Measurements from ENCODE around the gene TOMM40L.

TOMM40L gene

GRCh38 chr1:161225534-161226319 lies at the start of gene TOMM40L:
Gene TOMM40L, plus strand, starts transcription at chr1:161226060. Its CDS starts 430 bp downstream, at chr1:161226490.
- no peaks in the 10 kb centered on the region for H3K9me3 Mint-ChIP-seq
- peak within 1 kb of the TSS; percentile 55 to 87 (median 83) for H3K27ac Mint-ChIP-seq
- peaks cover 4% of the 10 kb centered on the region for H3K27me3 Mint-ChIP-seq (ENCODE audit: low read depth)
- TF ChIP-seq, protein P1, sequence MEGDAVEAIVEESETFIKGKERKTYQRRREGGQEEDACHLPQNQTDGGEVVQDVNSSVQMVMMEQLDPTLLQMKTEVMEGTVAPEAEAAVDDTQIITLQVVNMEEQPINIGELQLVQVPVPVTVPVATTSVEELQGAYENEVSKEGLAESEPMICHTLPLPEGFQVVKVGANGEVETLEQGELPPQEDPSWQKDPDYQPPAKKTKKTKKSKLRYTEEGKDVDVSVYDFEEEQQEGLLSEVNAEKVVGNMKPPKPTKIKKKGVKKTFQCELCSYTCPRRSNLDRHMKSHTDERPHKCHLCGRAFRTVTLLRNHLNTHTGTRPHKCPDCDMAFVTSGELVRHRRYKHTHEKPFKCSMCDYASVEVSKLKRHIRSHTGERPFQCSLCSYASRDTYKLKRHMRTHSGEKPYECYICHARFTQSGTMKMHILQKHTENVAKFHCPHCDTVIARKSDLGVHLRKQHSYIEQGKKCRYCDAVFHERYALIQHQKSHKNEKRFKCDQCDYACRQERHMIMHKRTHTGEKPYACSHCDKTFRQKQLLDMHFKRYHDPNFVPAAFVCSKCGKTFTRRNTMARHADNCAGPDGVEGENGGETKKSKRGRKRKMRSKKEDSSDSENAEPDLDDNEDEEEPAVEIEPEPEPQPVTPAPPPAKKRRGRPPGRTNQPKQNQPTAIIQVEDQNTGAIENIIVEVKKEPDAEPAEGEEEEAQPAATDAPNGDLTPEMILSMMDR (IDR thresholded peaks at IDR 0.05; ENCODE audit: unreplicated experiment in 3 of 3) = peak; percentile 35 to 51 (median 35)
- peak within 1 kb of the TSS; percentile 94 to 100 (median 96) for H3K4me3 Mint-ChIP-seq
- peaks cover 8% of the 10 kb centered on the region for H3K36me3 Mint-ChIP-seq (ENCODE audit: low read depth)
- H3K4me1 Mint-ChIP-seq = peaks cover 24% of the 10 kb centered on the region

DNA sequence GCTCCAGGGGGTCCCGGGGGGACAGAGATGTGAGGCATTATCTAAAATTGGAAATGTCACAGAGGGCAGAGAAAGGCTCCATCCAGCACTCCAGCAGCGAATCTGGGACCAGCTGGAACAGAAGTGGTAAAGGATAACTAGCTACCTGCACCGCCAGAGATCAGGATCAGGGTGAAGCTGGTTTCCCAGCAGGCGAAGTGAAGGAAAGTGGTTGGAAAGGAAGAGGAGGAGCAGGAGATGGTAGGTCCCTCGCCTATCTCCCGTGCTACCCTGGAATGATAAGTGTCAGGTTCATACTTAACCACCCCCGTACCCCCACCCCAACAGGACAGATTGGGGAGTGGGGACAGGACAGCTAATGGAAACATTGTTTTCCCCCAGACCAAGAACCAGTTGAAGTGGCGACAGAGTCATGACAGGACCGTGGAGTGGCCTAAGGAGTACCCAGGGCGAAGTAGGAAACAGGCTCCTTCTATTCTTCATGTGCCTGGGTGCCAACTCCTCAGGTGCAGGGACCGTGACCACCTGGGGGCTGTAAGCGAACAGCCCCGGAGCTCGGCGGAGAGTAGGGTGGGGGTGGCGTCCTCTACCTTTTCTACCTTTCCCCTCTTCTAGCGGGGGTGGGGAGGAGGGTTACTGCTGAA lies 49.3 kb upstream of the TOMM40L start:
- Mint-ChIP-seq H3K27ac (peak overlapping the region; percentile 81 to 99 (median 96)), H3K27me3 (ENCODE audit: low read depth) (no peaks in the 10 kb centered on the region), H3K4me1 (peaks cover 44% of the 10 kb centered on the region), H3K9me3 (no peaks in the 10 kb centered on the region), H3K4me3 (peak overlapping the region; percentile 98 to 100 (median 100)), H3K36me3 (ENCODE audit: low read depth) (peaks cover 37% of the 10 kb centered on the region)
- TF ChIP-seq, protein P1 (IDR thresholded peaks at IDR 0.05; ENCODE audit: unreplicated experiment in 3 of 3) = no peak

- TF ChIP-seq, protein P1 (IDR thresholded peaks at IDR 0.05; ENCODE audit: unreplicated experiment in 3 of 3) = no peak
- no peaks in the 10 kb centered on the region for H3K27me3 Mint-ChIP-seq (ENCODE audit: low read depth)
- H3K4me3 Mint-ChIP-seq = peak within 1 kb of the TSS; percentile 98 to 100 (median 100)
- H3K9me3 Mint-ChIP-seq = no peaks in the 10 kb centered on the region
- H3K4me1 Mint-ChIP-seq = peaks cover 44% of the 10 kb centered on the region
- H3K27ac Mint-ChIP-seq = peak within 1 kb of the TSS; percentile 81 to 99 (median 96)
- H3K36me3 Mint-ChIP-seq (ENCODE audit: low read depth) = peaks cover 31% of the 10 kb centered on the region
Observed at GRCh38 chr1:161177112-161177935, 48.5 kb upstream of the TOMM40L start, which contains the start of gene B4GALT3. Gene B4GALT3, minus strand, starts transcription at chr1:161177507. Its CDS starts 1,447 bp downstream, at chr1:161176060.

- TF ChIP-seq, protein P1 (IDR thresholded peaks at IDR 0.05; ENCODE audit: unreplicated experiment in 3 of 3) = no peak
- Mint-ChIP-seq H3K27ac (peak overlapping the region; percentile 81 to 99 (median 96)), H3K4me1 (peaks cover 40% of the 10 kb centered on the region), H3K4me3 (peak overlapping the region; percentile 98 to 100 (median 100)), H3K36me3 (ENCODE audit: low read depth) (peaks cover 26% of the 10 kb centered on the region), H3K27me3 (ENCODE audit: low read depth) (no peaks in the 10 kb centered on the region), H3K9me3 (no peaks in the 10 kb centered on the region)
Observed at GRCh38 chr1:161177936-161178244, 48.0 kb upstream of the TOMM40L start.

GRCh38 chr1:161179698-161180097 lies 46.2 kb upstream of the TOMM40L start:
- Mint-ChIP-seq H3K36me3 (ENCODE audit: low read depth) (peaks cover 9% of the 10 kb centered on the region), H3K4me3 (peak overlapping the region; percentile 42 to 78 (median 64)), H3K27me3 (ENCODE audit: low read depth) (no peaks in the 10 kb centered on the region), H3K4me1 (peaks cover 30% of the 10 kb centered on the region), H3K9me3 (no peaks in the 10 kb centered on the region), H3K27ac (no peak overlapping the region)
- TF ChIP-seq, protein P1 (IDR thresholded peaks at IDR 0.05; ENCODE audit: unreplicated experiment in 3 of 3) = no peak
